Fibroblast of lung (primary cell): ENCODE results near the gene SPEG. TPM values are rescaled to one million over a fixed set of nuclear protein-coding genes. Genes with fewer than 3 reads are reported as not detected.
A peak's percentile ranks its signal among the peaks of the same experiment; 100 is the strongest.

Source experiments
- DNase-seq, 2 donors: peaks; one replicate each; pipeline versions ENCODE4 v3.0.0 to v3.0.0-alpha.2; 2010; ENCODE audit warnings: low read depth in 2 of 2
- H2AFZ ChIP-seq: 2 replicates; pipeline ENCODE4 v1.5.1; 2012; ENCODE audit warnings: low read length, control low read depth, inconsistent platforms
- H3K27ac ChIP-seq: 2 replicates; pipeline ENCODE4 v1.5.1; 2011; ENCODE audit warnings: low read length, control low read depth; ENCODE audit not compliant: insufficient read depth
- H3K27me3 ChIP-seq: 2 replicates; pipeline ENCODE4 v1.5.1; 2011; ENCODE audit warnings: mild to moderate bottlenecking, low read length; ENCODE audit not compliant: control insufficient read depth, insufficient read depth
- H3K36me3 ChIP-seq: 2 replicates; pipeline ENCODE4 v1.5.1; 2011; ENCODE audit warnings: low read length; ENCODE audit not compliant: control insufficient read depth, insufficient read depth
- H3K4me1 ChIP-seq: 2 replicates; pipeline ENCODE4 v1.5.1; 2011; ENCODE audit warnings: low read length; ENCODE audit not compliant: control insufficient read depth, insufficient read depth; ENCODE audit errors: extremely low read depth
- H3K4me2 ChIP-seq: 2 replicates; pipeline ENCODE4 v1.5.1; 2011; ENCODE audit warnings: low read length, control low read depth; ENCODE audit not compliant: insufficient read depth; ENCODE audit errors: extremely low read depth
- H3K4me3 ChIP-seq, 4 experiments: fragments of 200-600 bp in 1 of 4; sonication (generic) in 1 of 4; replicated peaks in 1 of 4; 2 replicates each; pipeline ENCODE4 v1.5.1; 2011 to 2016; ENCODE audit warnings: low read length in 4 of 4, low read depth in 3 of 4, mild to moderate bottlenecking in 3 of 4, control low read depth in 2 of 4, inconsistent platforms in 1 of 4, mixed read lengths in 1 of 4; ENCODE audit not compliant: insufficient read depth in 1 of 4; ENCODE audit errors: control extremely low read depth in 1 of 4
- H3K79me2 ChIP-seq: 2 replicates; pipeline ENCODE4 v1.5.1; 2012; ENCODE audit warnings: mild to moderate bottlenecking, low read length, inconsistent platforms; ENCODE audit not compliant: control insufficient read depth, insufficient read depth
- H3K9ac ChIP-seq: 2 replicates; pipeline ENCODE4 v1.5.1; 2011; ENCODE audit warnings: mild to moderate bottlenecking, low read length, control low read depth; ENCODE audit not compliant: insufficient read depth
- H3K9me3 ChIP-seq: 2 replicates; pipeline ENCODE4 v1.5.1; 2012; ENCODE audit warnings: low read depth, low read length; ENCODE audit not compliant: control insufficient read depth, insufficient read depth
- H4K20me1 ChIP-seq: 2 replicates; pipeline ENCODE4 v1.5.1; 2011; ENCODE audit warnings: low read length; ENCODE audit not compliant: control insufficient read depth, insufficient read depth; ENCODE audit errors: extremely low read depth
- EZH2 ChIP-seq: IDR thresholded peaks from 2 replicates; pipeline ENCODE4 v1.5.1; 2012; ENCODE audit warnings: low read length, control low read depth, mild to moderate bottlenecking; ENCODE audit errors: missing control alignments
- polyA plus RNA-seq, 2 donors: library from polyadenylated mRNA; depleted of rRNA in 1 of 2; stranded (reverse) in 1 of 2; unstranded in 1 of 2; fragments of >200 nt; gene quantifications; 2 replicates each; pipeline ENCODE4 v1.2.1, GENCODE V29; 2011 to 2012; ENCODE audit warnings: missing spikeins in 1 of 2
- total RNA-seq: library from RNA; depleted of rRNA; stranded (reverse); fragments of >200 nt; gene quantifications from 2 replicates; pipeline ENCODE4 v1.2.1, GENCODE V29; 2014
- TF ChIP-seq, protein P1 (sequence below), 2 donors: IDR thresholded peaks in 1 of 2; conservative IDR thresholded peaks in 1 of 2; 1 replicate in 1 of 2; 2 replicates in 1 of 2; pipeline ENCODE4 v1.5.1; 2011 to 2012; ENCODE audit warnings: low read length in 2 of 2, control low read depth in 1 of 2, inconsistent platforms in 1 of 2, low read depth in 1 of 2, mild to moderate bottlenecking in 1 of 2

SPEG gene
- total and polyA plus RNA-seq, 2 donors (not counting 1 experiment from before 2014, with no cell fraction given) = 9.5 to 20.1 TPM

DNA sequence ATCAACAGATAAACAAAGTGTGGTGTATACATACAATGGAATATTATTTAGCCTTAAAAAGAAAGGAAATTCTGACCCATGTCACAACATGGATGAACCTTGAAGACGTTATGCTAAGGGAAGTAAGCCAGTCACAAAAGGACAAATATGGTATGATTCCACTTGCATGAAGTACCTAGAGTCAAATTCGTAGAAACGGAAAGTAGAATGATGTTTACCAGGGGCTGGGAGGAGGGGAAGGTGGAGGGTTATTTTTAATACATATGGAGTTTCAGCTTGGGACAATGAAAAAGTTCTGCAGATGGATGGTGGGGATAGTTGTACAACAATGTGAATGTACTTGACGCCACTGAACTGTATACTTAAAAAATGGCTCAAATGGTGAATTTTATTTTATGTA is 19.8 kb upstream of the SPEG start:
- Histone ChIP-seq H3K4me1 (no peaks in the 10 kb centered on the region), H4K20me1 (no peaks in the 10 kb centered on the region), H3K79me2 (no peaks in the 10 kb centered on the region), H3K4me2 (no peak overlapping the region), H3K27ac (no peak overlapping the region), H3K27me3 (peaks cover 10% of the 10 kb centered on the region), H3K4me3 (no peak overlapping the region), H2AFZ (no peak overlapping the region), H3K9me3 (no peaks in the 10 kb centered on the region), H3K36me3 (no peaks in the 10 kb centered on the region), H3K9ac (no peak overlapping the region)
- TF ChIP-seq, protein P1, sequence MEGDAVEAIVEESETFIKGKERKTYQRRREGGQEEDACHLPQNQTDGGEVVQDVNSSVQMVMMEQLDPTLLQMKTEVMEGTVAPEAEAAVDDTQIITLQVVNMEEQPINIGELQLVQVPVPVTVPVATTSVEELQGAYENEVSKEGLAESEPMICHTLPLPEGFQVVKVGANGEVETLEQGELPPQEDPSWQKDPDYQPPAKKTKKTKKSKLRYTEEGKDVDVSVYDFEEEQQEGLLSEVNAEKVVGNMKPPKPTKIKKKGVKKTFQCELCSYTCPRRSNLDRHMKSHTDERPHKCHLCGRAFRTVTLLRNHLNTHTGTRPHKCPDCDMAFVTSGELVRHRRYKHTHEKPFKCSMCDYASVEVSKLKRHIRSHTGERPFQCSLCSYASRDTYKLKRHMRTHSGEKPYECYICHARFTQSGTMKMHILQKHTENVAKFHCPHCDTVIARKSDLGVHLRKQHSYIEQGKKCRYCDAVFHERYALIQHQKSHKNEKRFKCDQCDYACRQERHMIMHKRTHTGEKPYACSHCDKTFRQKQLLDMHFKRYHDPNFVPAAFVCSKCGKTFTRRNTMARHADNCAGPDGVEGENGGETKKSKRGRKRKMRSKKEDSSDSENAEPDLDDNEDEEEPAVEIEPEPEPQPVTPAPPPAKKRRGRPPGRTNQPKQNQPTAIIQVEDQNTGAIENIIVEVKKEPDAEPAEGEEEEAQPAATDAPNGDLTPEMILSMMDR (conservative IDR thresholded peaks at IDR 0.05 in 1 of 2, IDR thresholded peaks at IDR 0.05 in 1 of 2; ENCODE audit: low read depth in 1 of 2, low read length in 2 of 2) = no peak
- no peak for TF ChIP-seq EZH2
- DNase-seq = no peak

DNA sequence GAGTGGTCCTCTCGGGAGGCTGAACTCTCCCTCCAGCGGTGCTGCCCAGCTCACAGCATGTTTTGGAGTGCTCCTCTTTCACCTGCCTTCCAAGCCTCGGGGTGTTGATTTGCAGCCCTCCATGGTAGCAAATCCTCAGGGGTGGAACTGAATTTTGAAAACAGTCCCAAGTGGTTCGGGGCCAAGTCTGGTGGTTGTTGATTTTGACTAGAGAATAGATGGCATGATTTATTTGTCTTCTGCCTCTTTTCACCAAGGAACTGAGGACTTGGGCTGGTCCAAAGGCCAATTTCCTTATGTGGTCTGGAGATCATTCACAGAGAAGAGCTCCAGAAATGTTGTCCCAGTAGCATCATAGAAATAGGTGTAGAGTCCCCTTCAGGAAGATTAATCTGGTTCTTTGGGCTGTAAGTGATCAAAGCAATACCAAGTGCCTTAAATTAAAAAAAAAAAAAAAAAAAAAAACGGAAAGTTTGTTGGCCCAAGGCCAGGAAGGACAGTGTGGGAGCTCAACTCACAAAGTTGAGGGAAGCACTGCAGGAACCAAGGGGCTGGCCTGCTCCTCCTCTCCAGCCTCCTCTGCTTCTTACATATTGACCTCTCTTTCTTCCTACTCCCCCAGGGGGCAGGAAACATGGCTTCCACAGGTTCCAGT is 18.9 kb upstream of the SPEG start:
- TF ChIP-seq, protein P1 (conservative IDR thresholded peaks at IDR 0.05 in 1 of 2, IDR thresholded peaks at IDR 0.05 in 1 of 2; ENCODE audit: low read depth in 1 of 2, low read length in 2 of 2) = no peak
- peak; percentile 0 for TF ChIP-seq EZH2
- Histone ChIP-seq H3K9me3 (no peaks in the 10 kb centered on the region), H3K79me2 (no peaks in the 10 kb centered on the region), H3K4me1 (no peaks in the 10 kb centered on the region), H2AFZ (no peak overlapping the region), H3K4me2 (no peak overlapping the region), H4K20me1 (no peaks in the 10 kb centered on the region), H3K27me3 (peaks cover 11% of the 10 kb centered on the region), H3K27ac (no peak overlapping the region), H3K9ac (no peak overlapping the region), H3K4me3 (no peak overlapping the region), H3K36me3 (no peaks in the 10 kb centered on the region)
- DNase-seq = no peak

DNA sequence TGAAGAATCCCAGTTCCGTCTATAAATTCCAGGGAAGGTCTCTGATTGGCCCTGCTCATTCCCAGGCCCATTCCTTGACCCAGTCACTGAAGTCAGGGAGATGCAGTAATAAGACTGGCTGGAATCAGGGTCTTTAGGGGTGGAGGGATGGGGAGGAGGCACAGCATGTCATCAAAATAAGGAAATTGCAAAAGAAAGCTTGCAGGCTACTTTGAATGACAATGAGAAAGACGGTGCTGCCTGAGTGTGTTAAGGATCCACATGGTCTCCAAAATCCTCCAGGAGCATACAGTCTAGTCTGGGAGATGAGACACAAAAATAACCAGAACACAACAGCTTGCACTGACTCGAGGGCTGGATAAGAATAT is 18.4 kb upstream of the SPEG start:
- H4K20me1 ChIP-seq = no peaks in the 10 kb centered on the region
- H3K79me2 ChIP-seq = no peaks in the 10 kb centered on the region
- no peak overlapping the region for H3K4me3 ChIP-seq
- no peak overlapping the region for H2AFZ ChIP-seq
- H3K27me3 ChIP-seq = peaks cover 11% of the 10 kb centered on the region
- H3K4me1 ChIP-seq = no peaks in the 10 kb centered on the region
- TF ChIP-seq EZH2 = no peak
- TF ChIP-seq, protein P1 (conservative IDR thresholded peaks at IDR 0.05 in 1 of 2, IDR thresholded peaks at IDR 0.05 in 1 of 2; ENCODE audit: low read depth in 1 of 2, low read length in 2 of 2) = no peak
- no peaks in the 10 kb centered on the region for H3K36me3 ChIP-seq
- DNase-seq = no peak
- no peaks in the 10 kb centered on the region for H3K9me3 ChIP-seq
- H3K9ac ChIP-seq = no peak overlapping the region
- H3K27ac ChIP-seq = no peak overlapping the region
- no peak overlapping the region for H3K4me2 ChIP-seq
